ENCODE data around the gene ARID4A. TPM values are rescaled to one million over a fixed set of nuclear protein-coding genes. Genes with fewer than 3 reads are reported as not detected.
A peak's percentile ranks its signal among the peaks of the same experiment; 100 is the strongest.

ARID4A gene
- total and polyA plus RNA-seq, 9 donors: 9.2 to 15.4 (median 13.5) TPM

DNA sequence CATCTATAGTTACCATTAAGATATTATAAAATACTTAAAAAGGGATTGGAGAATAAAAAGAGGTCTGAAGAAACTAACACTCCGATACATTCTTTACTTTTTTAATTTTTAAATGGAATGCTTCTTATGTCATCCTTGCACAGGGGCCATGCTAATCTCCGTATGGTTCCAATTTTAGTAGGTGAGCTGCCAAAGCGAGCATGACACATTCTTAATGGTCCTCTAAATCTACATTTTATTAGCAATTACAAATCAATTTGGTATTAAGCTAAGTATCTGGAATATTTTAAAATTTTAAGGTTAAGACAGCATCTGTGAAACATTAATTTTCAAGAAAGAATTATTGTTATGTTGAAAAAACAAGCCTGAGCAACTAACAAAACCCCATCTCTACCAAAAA lies 6.2 kb upstream of the ARID4A start:
- no peaks in the 10 kb centered on the region for H3K9me3 ChIP-seq (replicated peaks; ENCODE audit: control insufficient read depth, low read depth, low read length)
- no peaks in the 10 kb centered on the region for H3K27me3 ChIP-seq (ENCODE audit: control insufficient read depth, insufficient read depth, low read length)
- no peak for DNase-seq
- H3K4me1 ChIP-seq (ENCODE audit: control insufficient read depth, insufficient read depth, low read length): no peaks in the 10 kb centered on the region
- H3K27ac ChIP-seq (ENCODE audit: low read length): no peak overlapping the region
- no peak overlapping the region for H3K4me3 ChIP-seq (ENCODE audit: low read length)
- WGBS (ENCODE audit: insufficient coverage): no CpG with 5 or more reads among the region's 3 CpGs
- peaks cover 36% of the 10 kb centered on the region for H3K36me3 ChIP-seq (ENCODE audit: control insufficient read depth, insufficient read depth, low read length)

- Histone ChIP-seq H3K4me3 (ENCODE audit: low read length) (no peak overlapping the region), H3K27ac (ENCODE audit: low read length) (no peak overlapping the region), H3K36me3 (ENCODE audit: control insufficient read depth, insufficient read depth, low read length) (peaks cover 28% of the 10 kb centered on the region), H3K9me3 (replicated peaks; ENCODE audit: control insufficient read depth, low read depth, low read length) (no peaks in the 10 kb centered on the region), H3K27me3 (ENCODE audit: control insufficient read depth, insufficient read depth, low read length) (no peaks in the 10 kb centered on the region), H3K4me1 (ENCODE audit: control insufficient read depth, insufficient read depth, low read length) (no peaks in the 10 kb centered on the region)
- DNase-seq: no peak
- WGBS (ENCODE audit: insufficient coverage): 93% methylated on average over 7 of the region's 7 CpGs
Observed at GRCh38 chr14:58294201-58294600, 4.2 kb upstream of the ARID4A start.

- Histone ChIP-seq H3K9me3 (replicated peaks; ENCODE audit: control insufficient read depth, low read depth, low read length) (no peaks in the 10 kb centered on the region), H3K27ac (ENCODE audit: low read length) (peak overlapping the region; percentile 52), H3K36me3 (ENCODE audit: control insufficient read depth, insufficient read depth, low read length) (peaks cover 18% of the 10 kb centered on the region), H3K27me3 (ENCODE audit: control insufficient read depth, insufficient read depth, low read length) (no peaks in the 10 kb centered on the region), H3K4me1 (ENCODE audit: control insufficient read depth, insufficient read depth, low read length) (no peaks in the 10 kb centered on the region), H3K4me3 (ENCODE audit: low read length) (peak overlapping the region; percentile 66)
- WGBS (ENCODE audit: insufficient coverage): no CpG with 5 or more reads among the region's 3 CpGs
- peak; percentile 12 for DNase-seq
Observed at GRCh38 chr14:58296726-58297125, 1.6 kb upstream of the ARID4A start.

- 0% methylated on average over 5 of the region's 10 CpGs for WGBS (ENCODE audit: insufficient coverage)
- Histone ChIP-seq H3K9me3 (replicated peaks; ENCODE audit: control insufficient read depth, low read depth, low read length) (no peaks in the 10 kb centered on the region), H3K27me3 (ENCODE audit: control insufficient read depth, insufficient read depth, low read length) (no peaks in the 10 kb centered on the region), H3K36me3 (ENCODE audit: control insufficient read depth, insufficient read depth, low read length) (peaks cover 18% of the 10 kb centered on the region), H3K4me3 (ENCODE audit: low read length) (peak overlapping the region; percentile 66), H3K4me1 (ENCODE audit: control insufficient read depth, insufficient read depth, low read length) (no peaks in the 10 kb centered on the region), H3K27ac (ENCODE audit: low read length) (peak overlapping the region; percentile 99)
- no peak for DNase-seq
Observed at GRCh38 chr14:58297412-58297761, 968 bp upstream of the ARID4A start.

DNA sequence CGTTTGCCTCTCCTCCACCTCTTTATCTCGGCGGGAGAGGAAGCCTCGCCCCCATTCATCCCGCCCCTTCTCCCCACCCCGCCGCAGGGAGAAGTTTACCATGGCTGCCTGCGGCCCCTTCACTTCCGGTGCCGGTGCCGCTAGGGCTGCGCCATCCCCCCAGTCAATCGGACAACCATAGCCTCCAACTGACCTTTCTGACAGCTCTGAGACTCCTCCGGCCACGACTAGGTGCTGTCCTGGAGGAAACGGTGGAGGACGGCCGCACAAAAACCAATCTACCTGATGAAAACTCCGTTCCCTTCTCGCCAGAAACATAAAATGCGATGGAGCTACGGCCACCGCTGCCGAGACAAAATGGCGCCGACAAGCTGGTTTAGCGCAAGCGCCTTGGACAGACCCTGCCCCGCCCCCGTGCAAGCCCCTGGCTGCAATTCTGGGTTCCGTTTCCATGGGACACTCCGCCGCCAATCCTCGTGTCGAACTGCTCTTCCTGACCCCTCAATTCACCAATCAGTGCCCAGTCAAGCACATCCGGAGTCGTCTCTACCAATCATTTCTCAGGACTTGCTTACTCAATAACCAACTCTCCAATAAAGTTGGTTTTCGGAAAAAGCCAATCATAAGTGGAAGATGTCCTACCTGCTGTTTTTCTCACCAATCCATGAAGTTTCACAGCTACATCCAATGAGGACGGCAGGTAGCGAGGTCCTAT lies 436 bp upstream of the ARID4A start:
- no peaks in the 10 kb centered on the region for H3K4me1 ChIP-seq (ENCODE audit: control insufficient read depth, insufficient read depth, low read length)
- 0% methylated on average over 39 of the region's 40 CpGs for WGBS (ENCODE audit: insufficient coverage)
- DNase-seq: peak; percentile 100
- no peaks in the 10 kb centered on the region for H3K27me3 ChIP-seq (ENCODE audit: control insufficient read depth, insufficient read depth, low read length)
- H3K9me3 ChIP-seq (replicated peaks; ENCODE audit: control insufficient read depth, low read depth, low read length): no peaks in the 10 kb centered on the region
- peaks cover 17% of the 10 kb centered on the region for H3K36me3 ChIP-seq (ENCODE audit: control insufficient read depth, insufficient read depth, low read length)
- peak overlapping the region; percentile 99 for H3K27ac ChIP-seq (ENCODE audit: low read length)
- H3K4me3 ChIP-seq (ENCODE audit: low read length): peak overlapping the region; percentile 66

DNA sequence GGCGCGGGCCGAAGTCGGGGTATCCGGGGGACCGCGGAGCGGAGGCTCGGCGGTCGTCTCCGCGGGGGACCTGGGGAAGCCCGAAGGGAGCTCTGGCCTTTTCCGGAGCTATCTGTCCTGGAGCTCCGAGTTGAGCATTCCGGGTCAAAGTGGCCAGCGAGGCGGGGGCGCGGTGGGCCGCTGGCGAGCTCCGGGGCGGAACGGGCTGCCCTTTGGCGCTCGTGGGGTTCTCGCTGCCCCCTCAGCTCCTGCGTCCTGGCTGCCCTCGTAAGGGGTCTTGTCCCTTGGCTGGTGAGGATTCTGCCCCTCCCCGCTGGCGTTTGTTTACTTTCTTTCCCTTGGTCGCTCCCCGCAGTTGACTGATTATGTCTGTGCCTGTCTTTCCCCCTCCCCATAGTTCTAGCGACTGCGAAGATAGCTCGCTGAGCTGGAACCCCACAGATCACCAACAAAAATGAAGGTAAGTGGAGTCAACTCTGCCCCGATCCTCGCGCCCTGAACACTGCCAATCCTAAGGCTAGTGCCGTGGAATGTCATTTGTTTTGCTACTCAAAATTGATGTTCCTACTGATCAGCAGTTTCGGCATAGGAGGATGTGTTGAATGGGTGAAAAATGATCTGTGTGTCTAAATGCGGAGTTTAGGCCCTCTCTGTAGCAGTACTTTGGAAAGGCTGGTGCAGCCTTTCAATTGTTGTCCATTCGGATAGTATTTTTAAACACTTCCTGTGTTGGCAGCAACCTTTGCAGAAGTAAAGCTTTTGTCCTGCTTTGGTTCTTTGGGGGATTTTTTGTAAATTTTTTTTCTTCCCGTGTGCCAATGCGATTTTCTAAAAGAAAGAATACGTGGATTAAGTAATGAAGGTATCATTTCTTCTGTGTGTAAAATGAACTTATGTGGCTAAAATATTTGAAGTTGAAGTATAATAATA lies 1.3 kb downstream of the ARID4A start:
- H3K27me3 ChIP-seq (ENCODE audit: control insufficient read depth, insufficient read depth, low read length): no peaks in the 10 kb centered on the region
- WGBS (ENCODE audit: insufficient coverage): under 1% methylated on average over 44 of the region's 48 CpGs
- H3K27ac ChIP-seq (ENCODE audit: low read length): peak overlapping the region; percentile 96
- peak; percentile 65 for DNase-seq
- no peaks in the 10 kb centered on the region for H3K9me3 ChIP-seq (replicated peaks; ENCODE audit: control insufficient read depth, low read depth, low read length)
- H3K36me3 ChIP-seq (ENCODE audit: control insufficient read depth, insufficient read depth, low read length): peaks cover 15% of the 10 kb centered on the region
- H3K4me3 ChIP-seq (ENCODE audit: low read length): peak overlapping the region; percentile 63
- H3K4me1 ChIP-seq (ENCODE audit: control insufficient read depth, insufficient read depth, low read length): no peaks in the 10 kb centered on the region

DNA sequence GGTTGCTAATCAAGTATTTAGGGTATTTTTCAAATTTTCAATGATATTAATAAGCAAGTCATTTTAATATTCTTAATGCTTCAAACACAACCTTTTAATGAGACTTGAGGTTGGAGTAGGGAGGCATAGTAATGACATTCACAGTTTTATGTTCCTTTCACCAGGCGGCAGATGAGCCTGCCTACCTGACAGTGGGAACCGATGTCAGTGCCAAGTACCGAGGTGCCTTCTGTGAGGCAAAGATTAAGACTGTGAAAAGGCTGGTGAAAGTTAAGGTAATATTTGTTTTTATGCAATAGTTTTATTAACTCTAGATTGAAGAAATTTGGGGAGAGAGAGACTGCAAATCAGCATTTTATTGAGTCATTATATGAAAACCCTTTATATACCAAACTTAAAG lies 3.1 kb downstream of the ARID4A start:
- Histone ChIP-seq H3K4me1 (ENCODE audit: control insufficient read depth, insufficient read depth, low read length) (no peaks in the 10 kb centered on the region), H3K9me3 (replicated peaks; ENCODE audit: control insufficient read depth, low read depth, low read length) (no peaks in the 10 kb centered on the region), H3K27me3 (ENCODE audit: control insufficient read depth, insufficient read depth, low read length) (no peaks in the 10 kb centered on the region), H3K4me3 (ENCODE audit: low read length) (no peak overlapping the region), H3K27ac (ENCODE audit: low read length) (no peak overlapping the region), H3K36me3 (ENCODE audit: control insufficient read depth, insufficient read depth, low read length) (peaks cover 12% of the 10 kb centered on the region)
- WGBS (ENCODE audit: insufficient coverage): 90% methylated on average over 2 of the region's 3 CpGs
- DNase-seq: no peak

DNA sequence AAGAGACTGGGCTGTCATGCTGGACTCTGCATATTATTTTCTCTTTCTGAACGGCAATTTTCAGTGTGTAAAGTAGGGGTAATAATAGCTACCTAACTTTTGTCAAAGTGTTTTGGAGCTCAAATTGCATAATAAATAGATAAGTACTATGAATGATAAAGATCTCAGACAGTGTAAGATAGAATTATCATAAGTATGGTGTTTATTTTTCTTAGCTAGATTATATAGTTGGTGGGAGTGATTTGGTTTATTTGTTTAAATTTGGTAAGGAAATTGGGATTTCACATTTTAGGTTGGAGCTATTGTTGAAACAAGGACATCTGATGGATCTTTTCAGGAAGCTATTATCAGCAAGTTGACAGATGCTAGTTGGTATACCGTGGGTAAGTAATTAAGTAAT lies 7.4 kb downstream of the ARID4A start:
- no peak for DNase-seq
- WGBS (ENCODE audit: insufficient coverage): no CpG with 5 or more reads among the region's 2 CpGs
- H3K27me3 ChIP-seq (ENCODE audit: control insufficient read depth, insufficient read depth, low read length): no peaks in the 10 kb centered on the region
- no peak overlapping the region for H3K27ac ChIP-seq (ENCODE audit: low read length)
- H3K36me3 ChIP-seq (ENCODE audit: control insufficient read depth, insufficient read depth, low read length): peaks cover 14% of the 10 kb centered on the region
- H3K4me3 ChIP-seq (ENCODE audit: low read length): no peak overlapping the region
- H3K9me3 ChIP-seq (replicated peaks; ENCODE audit: control insufficient read depth, low read depth, low read length): no peaks in the 10 kb centered on the region
- no peaks in the 10 kb centered on the region for H3K4me1 ChIP-seq (ENCODE audit: control insufficient read depth, insufficient read depth, low read length)

DNA sequence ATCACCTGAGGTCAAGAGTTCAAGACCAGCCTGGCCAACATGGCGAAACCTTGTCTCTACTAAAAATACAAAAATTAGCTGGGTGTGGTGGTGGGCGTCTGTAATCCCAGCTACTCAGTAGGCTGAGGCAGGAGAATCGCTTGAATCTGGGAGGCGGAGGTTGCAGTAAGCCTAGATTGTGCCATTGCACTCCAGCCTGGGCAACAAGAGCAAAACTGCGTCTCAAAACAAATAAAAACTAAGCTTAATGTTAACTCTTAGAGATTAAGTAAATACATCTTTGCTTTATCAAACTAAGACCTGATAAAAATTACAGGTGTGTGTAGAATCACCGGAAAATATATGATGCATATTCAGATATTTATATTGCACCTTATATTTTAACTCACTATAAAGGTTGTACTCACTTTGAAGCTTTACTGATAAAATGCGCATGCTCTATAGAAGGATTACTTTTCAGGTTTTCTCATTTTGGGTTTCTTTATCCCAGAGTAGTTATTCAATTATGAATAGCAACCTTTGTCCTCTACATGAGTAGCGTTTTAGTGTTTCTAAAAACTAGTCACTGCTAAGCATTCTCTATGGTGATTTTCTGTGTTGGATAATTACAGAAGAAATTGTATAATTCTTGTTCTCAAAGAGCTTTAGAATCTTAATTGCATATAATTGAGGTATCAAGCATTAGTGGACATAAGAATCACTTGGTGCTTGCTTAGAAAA lies 9.4 kb downstream of the ARID4A start:
- H3K27ac ChIP-seq (ENCODE audit: low read length): no peak overlapping the region
- H3K4me3 ChIP-seq (ENCODE audit: low read length): no peak overlapping the region
- no peaks in the 10 kb centered on the region for H3K4me1 ChIP-seq (ENCODE audit: control insufficient read depth, insufficient read depth, low read length)
- no peaks in the 10 kb centered on the region for H3K27me3 ChIP-seq (ENCODE audit: control insufficient read depth, insufficient read depth, low read length)
- H3K36me3 ChIP-seq (ENCODE audit: control insufficient read depth, insufficient read depth, low read length): peaks cover 10% of the 10 kb centered on the region
- 100% methylated on average over 2 of the region's 8 CpGs for WGBS (ENCODE audit: insufficient coverage)
- no peak for DNase-seq
- H3K9me3 ChIP-seq (replicated peaks; ENCODE audit: control insufficient read depth, low read depth, low read length): no peaks in the 10 kb centered on the region

DNA sequence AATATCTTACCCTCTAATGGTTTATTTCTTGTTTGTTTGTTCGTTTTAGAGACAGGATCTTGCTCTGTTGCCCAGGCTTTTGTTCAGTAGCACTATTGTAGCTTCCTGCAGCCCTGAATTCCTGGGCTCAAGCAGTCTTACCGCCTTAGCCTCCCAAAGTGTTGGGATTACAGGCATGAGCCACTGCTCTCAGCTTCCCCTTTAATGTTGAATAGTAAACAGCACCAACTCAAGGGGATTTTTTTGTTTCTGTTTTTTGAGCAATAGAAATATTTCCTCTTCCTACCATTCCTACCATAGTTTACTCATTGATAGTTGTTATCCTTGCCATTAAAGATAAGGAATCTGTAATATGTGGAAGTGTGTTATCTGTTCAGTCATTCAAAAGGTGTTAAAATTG lies 10.7 kb downstream of the ARID4A start:
- H3K27me3 ChIP-seq (ENCODE audit: control insufficient read depth, insufficient read depth, low read length): no peaks in the 10 kb centered on the region
- H3K36me3 ChIP-seq (ENCODE audit: control insufficient read depth, insufficient read depth, low read length): peaks cover 9% of the 10 kb centered on the region
- H3K4me3 ChIP-seq (ENCODE audit: low read length): no peak overlapping the region
- H3K4me1 ChIP-seq (ENCODE audit: control insufficient read depth, insufficient read depth, low read length): no peaks in the 10 kb centered on the region
- DNase-seq: no peak
- H3K27ac ChIP-seq (ENCODE audit: low read length): no peak overlapping the region
- no CpG with 5 or more reads among the region's 2 CpGs for WGBS (ENCODE audit: insufficient coverage)
- no peaks in the 10 kb centered on the region for H3K9me3 ChIP-seq (replicated peaks; ENCODE audit: control insufficient read depth, low read depth, low read length)
